Measurements from ENCODE around the gene OR51A7.

Gene OR51A7

GRCh38 chr11:4924239-4924638, 20.7 kb downstream of the OR51A7 start, which contains the start of gene OR51G1:
Gene OR51G1, minus strand, starts transcription at chr11:4924339. Its CDS starts 0 bp downstream, at chr11:4924339.
- Histone ChIP-seq H3K4me3 (ENCODE audit: low read depth, low read length) (no peak within 1 kb of the TSS), H3K27ac (ENCODE audit: extremely low read depth, low read depth, low read length) (no peak within 1 kb of the TSS), H3K36me3 (ENCODE audit: control insufficient read depth in 2 of 2, insufficient read depth in 1 of 2, low read length in 2 of 2) (no peaks in the 10 kb centered on the region), H3K4me1 (ENCODE audit: control insufficient read depth, insufficient read depth, low read length) (no peaks in the 10 kb centered on the region), H3K9me3 (ENCODE audit: control insufficient read depth, insufficient read depth, low read depth, low read length) (no peaks in the 10 kb centered on the region)
- POLR2A ChIA-PET = no interaction called here
- TF ChIP-seq ZNF391 (tag by site-specific recombination; IDR thresholded peaks at IDR 0.05; ENCODE audit: borderline replicate concordance, low read depth) (no peak), KLF16 (tag by site-specific recombination; IDR thresholded peaks at IDR 0.05) (no peak), KLF7 (tag by site-specific recombination; IDR thresholded peaks at IDR 0.05; ENCODE audit: borderline replicate concordance) (no peak), BCL11B (tag by site-specific recombination; IDR thresholded peaks at IDR 0.05; ENCODE audit: low read depth) (no peak), ZNF785 (tag by site-specific recombination; IDR thresholded peaks at IDR 0.05) (no peak), ZNF223 (tag by site-specific recombination; IDR thresholded peaks at IDR 0.05) (no peak), ZNF16 (tag by site-specific recombination; IDR thresholded peaks at IDR 0.05; ENCODE audit: low read depth) (no peak), ZNF677 (tag by site-specific recombination; IDR thresholded peaks at IDR 0.05) (no peak), GLI4 (tag by site-specific recombination; IDR thresholded peaks at IDR 0.05) (no peak), ZNF138 (tag by site-specific recombination; IDR thresholded peaks at IDR 0.05; ENCODE audit: borderline replicate concordance) (no peak), ZNF350 (tag by site-specific recombination; IDR thresholded peaks at IDR 0.05) (no peak), TSHZ1 (tag by site-specific recombination; IDR thresholded peaks at IDR 0.05; ENCODE audit: borderline replicate concordance) (no peak), ZNF184 (tag by site-specific recombination; IDR thresholded peaks at IDR 0.05) (no peak), ZNF600 (tag by site-specific recombination; IDR thresholded peaks at IDR 0.05) (no peak), ZNF777 (tag by site-specific recombination; IDR thresholded peaks at IDR 0.05; ENCODE audit: borderline replicate concordance) (no peak), PRDM1 (tag by site-specific recombination; IDR thresholded peaks at IDR 0.05) (no peak), ZNF596 (tag by site-specific recombination; IDR thresholded peaks at IDR 0.05) (no peak), ZNF311 (tag by site-specific recombination; IDR thresholded peaks at IDR 0.05; ENCODE audit: borderline replicate concordance) (no peak), ZNF404 (tag by site-specific recombination; IDR thresholded peaks at IDR 0.05) (no peak), ZNF792 (tag by site-specific recombination; IDR thresholded peaks at IDR 0.05) (no peak)
- CTCF ChIA-PET = no interaction called here

DNA sequence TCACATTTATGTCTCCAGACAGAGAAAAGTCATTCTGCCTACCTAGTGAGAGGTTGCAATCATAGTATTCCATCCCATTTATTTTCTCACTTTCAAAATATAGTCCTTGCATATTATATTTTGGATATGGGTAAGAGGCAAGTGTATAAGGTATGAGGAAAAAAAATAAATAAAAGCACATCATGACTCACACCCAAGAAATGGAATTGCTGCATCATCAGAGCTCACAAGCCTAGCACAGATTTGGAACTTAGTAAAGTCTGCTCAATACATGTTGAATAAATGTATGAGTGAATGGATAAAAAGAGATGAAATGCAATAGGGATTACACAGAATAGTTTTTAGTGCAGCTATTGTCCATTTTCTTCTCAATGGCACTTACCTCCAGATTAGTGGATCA, 23.0 kb downstream of the OR51A7 start:
- H3K27ac ChIP-seq (ENCODE audit: extremely low read depth, low read depth, low read length) = no peak overlapping the region
- no peak overlapping the region for H3K4me3 ChIP-seq (ENCODE audit: low read depth, low read length)
- H3K9me3 ChIP-seq (ENCODE audit: control insufficient read depth, insufficient read depth, low read depth, low read length) = no peaks in the 10 kb centered on the region
- H3K4me1 ChIP-seq (ENCODE audit: control insufficient read depth, insufficient read depth, low read length) = no peaks in the 10 kb centered on the region
- no peaks in the 10 kb centered on the region for H3K36me3 ChIP-seq (ENCODE audit: control insufficient read depth in 2 of 2, insufficient read depth in 1 of 2, low read length in 2 of 2)
- ChIA-PET CTCF (interaction anchor here (0.6 to 0.8 kb wide), 2 partner anchors 300 to 878 kb away, joined by 3 to 4 read pairs; no protein-coding TSS in a partner anchor), POLR2A (no interaction called here)
- TF ChIP-seq, protein P1, sequence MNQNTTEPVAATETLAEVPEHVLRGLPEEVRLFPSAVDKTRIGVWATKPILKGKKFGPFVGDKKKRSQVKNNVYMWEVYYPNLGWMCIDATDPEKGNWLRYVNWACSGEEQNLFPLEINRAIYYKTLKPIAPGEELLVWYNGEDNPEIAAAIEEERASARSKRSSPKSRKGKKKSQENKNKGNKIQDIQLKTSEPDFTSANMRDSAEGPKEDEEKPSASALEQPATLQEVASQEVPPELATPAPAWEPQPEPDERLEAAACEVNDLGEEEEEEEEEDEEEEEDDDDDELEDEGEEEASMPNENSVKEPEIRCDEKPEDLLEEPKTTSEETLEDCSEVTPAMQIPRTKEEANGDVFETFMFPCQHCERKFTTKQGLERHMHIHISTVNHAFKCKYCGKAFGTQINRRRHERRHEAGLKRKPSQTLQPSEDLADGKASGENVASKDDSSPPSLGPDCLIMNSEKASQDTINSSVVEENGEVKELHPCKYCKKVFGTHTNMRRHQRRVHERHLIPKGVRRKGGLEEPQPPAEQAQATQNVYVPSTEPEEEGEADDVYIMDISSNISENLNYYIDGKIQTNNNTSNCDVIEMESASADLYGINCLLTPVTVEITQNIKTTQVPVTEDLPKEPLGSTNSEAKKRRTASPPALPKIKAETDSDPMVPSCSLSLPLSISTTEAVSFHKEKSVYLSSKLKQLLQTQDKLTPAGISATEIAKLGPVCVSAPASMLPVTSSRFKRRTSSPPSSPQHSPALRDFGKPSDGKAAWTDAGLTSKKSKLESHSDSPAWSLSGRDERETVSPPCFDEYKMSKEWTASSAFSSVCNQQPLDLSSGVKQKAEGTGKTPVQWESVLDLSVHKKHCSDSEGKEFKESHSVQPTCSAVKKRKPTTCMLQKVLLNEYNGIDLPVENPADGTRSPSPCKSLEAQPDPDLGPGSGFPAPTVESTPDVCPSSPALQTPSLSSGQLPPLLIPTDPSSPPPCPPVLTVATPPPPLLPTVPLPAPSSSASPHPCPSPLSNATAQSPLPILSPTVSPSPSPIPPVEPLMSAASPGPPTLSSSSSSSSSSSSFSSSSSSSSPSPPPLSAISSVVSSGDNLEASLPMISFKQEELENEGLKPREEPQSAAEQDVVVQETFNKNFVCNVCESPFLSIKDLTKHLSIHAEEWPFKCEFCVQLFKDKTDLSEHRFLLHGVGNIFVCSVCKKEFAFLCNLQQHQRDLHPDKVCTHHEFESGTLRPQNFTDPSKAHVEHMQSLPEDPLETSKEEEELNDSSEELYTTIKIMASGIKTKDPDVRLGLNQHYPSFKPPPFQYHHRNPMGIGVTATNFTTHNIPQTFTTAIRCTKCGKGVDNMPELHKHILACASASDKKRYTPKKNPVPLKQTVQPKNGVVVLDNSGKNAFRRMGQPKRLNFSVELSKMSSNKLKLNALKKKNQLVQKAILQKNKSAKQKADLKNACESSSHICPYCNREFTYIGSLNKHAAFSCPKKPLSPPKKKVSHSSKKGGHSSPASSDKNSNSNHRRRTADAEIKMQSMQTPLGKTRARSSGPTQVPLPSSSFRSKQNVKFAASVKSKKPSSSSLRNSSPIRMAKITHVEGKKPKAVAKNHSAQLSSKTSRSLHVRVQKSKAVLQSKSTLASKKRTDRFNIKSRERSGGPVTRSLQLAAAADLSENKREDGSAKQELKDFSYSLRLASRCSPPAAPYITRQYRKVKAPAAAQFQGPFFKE (tag by site-specific recombination; IDR thresholded peaks at IDR 0.05; ENCODE audit: borderline replicate concordance) = no peak
- no peak for TF ChIP-seq ZBTB49 (tag by site-specific recombination; IDR thresholded peaks at IDR 0.05; ENCODE audit: low read depth)
- TF ChIP-seq ZNF280C (tag by site-specific recombination; IDR thresholded peaks at IDR 0.05) = no peak

Data from HEK293 (cell line).